Measurements from ENCODE around the gene HAPLN3.

GRCh38 chr15:88877906-88878305, 17.4 kb downstream of the HAPLN3 start:
- TF ChIP-seq CTCF (IDR thresholded peaks at IDR 0.05; ENCODE audit: extremely low read depth in 1 of 2, insufficient read depth in 1 of 2, low read depth in 1 of 2, low read length in 2 of 2), result no peak
- no peak for TF ChIP-seq POLR2A (IDR thresholded peaks at IDR 0.05; ENCODE audit: low read depth, low read length)
- no peak for TF ChIP-seq JUN (IDR thresholded peaks at IDR 0.05; ENCODE audit: borderline replicate concordance, insufficient read depth, insufficient read length, low read depth)
- TF ChIP-seq POLR2AphosphoS5 (IDR thresholded peaks at IDR 0.05; ENCODE audit: insufficient read depth, low read depth, low read length), result no peak
